HEK293 (cell line): ENCODE results near the gene DNAH8.

ENCODE experiments used
- CTCF ChIA-PET: fragments of 350-600 bp; formaldehyde crosslinking; extraction: SDS; loops from one replicate; lab custom pipeline; 2021; ENCODE audit warnings: antibody characterized with exemption; lab: Yijun Ruan, JAX
- POLR2A ChIA-PET: fragments of 300-600 bp; formaldehyde crosslinking; extraction: SDS; loops from one replicate; lab custom pipeline; 2020; ENCODE audit warnings: antibody characterized with exemption, inconsistent platforms; lab: Yijun Ruan, JAX
- H3K27ac ChIP-seq: fragments of 200-500 bp; sonication (Bioruptor generic); 2 replicates; pipeline ENCODE4 v1.5.1; 2014; ENCODE audit warnings: low read depth, low read length, control low read depth, inconsistent platforms; ENCODE audit errors: extremely low read depth
- H3K36me3 ChIP-seq, 2 experiments: fragments of 200-500 bp in 1 of 2; sonication (Bioruptor generic) in 1 of 2; 1 replicate in 1 of 2; 2 replicates in 1 of 2; pipeline ENCODE4 v1.5.1; 2014 to 2017; ENCODE audit warnings: inconsistent platforms in 2 of 2, low read length in 2 of 2; ENCODE audit not compliant: control insufficient read depth in 2 of 2, insufficient read depth in 1 of 2
- H3K4me1 ChIP-seq: fragments of 200-500 bp; sonication (Bioruptor generic); 2 replicates; pipeline ENCODE4 v1.5.1; 2014; ENCODE audit warnings: mild to moderate bottlenecking, low read length, inconsistent platforms; ENCODE audit not compliant: control insufficient read depth, insufficient read depth
- H3K4me3 ChIP-seq: 2 replicates; pipeline ENCODE4 v1.5.1; 2011; ENCODE audit warnings: low read depth, mild to moderate bottlenecking, control low read depth, low read length, moderate library complexity
- H3K9me3 ChIP-seq: fragments of 200-500 bp; sonication (Bioruptor generic); 2 replicates; pipeline ENCODE4 v1.5.1; 2014; ENCODE audit warnings: low read depth, low read length, inconsistent platforms; ENCODE audit not compliant: control insufficient read depth, insufficient read depth
- INSM2 ChIP-seq: fragments of 450-650 bp; formaldehyde crosslinking; IDR thresholded peaks from 2 replicates; pipeline ENCODE4 v1.5.1; 2016; ENCODE audit warnings: missing biosample characterization, missing genetic modification characterization
- REPIN1 ChIP-seq: fragments of 450-650 bp; formaldehyde crosslinking; IDR thresholded peaks from 2 replicates; pipeline ENCODE4 v1.5.1; 2017; ENCODE audit warnings: missing biosample characterization, missing genetic modification characterization, low read depth
- ZBTB17 ChIP-seq: fragments of 450-650 bp; formaldehyde crosslinking; IDR thresholded peaks from 2 replicates; pipeline ENCODE4 v1.5.1; 2016; ENCODE audit warnings: missing biosample characterization, missing genetic modification characterization
- ZBTB8A ChIP-seq: fragments of 450-650 bp; formaldehyde crosslinking; IDR thresholded peaks from 2 replicates; pipeline ENCODE4 v1.5.1; 2016; ENCODE audit warnings: missing biosample characterization, missing genetic modification characterization
- ZNF157 ChIP-seq: fragments of 450-650 bp; formaldehyde crosslinking; IDR thresholded peaks from 2 replicates; pipeline ENCODE4 v1.5.1; 2016; ENCODE audit warnings: missing biosample characterization, missing genetic modification characterization
- ZNF19 ChIP-seq: fragments of 450-650 bp; formaldehyde crosslinking; IDR thresholded peaks from 2 replicates; pipeline ENCODE4; 2016; ENCODE audit warnings: missing biosample characterization, missing genetic modification characterization, low read depth
- ZNF211 ChIP-seq: fragments of 450-650 bp; formaldehyde crosslinking; IDR thresholded peaks from 2 replicates; pipeline ENCODE4 v1.5.1; 2016; ENCODE audit warnings: low read depth, missing biosample characterization, missing genetic modification characterization
- ZNF335 ChIP-seq: fragments of 450-650 bp; formaldehyde crosslinking; conservative IDR thresholded peaks from 2 replicates; pipeline ENCODE4 v1.5.1; 2016; ENCODE audit warnings: missing biosample characterization, missing genetic modification characterization
- ZNF555 ChIP-seq: fragments of 450-650 bp; formaldehyde crosslinking; conservative IDR thresholded peaks from 2 replicates; pipeline ENCODE4 v1.5.1; 2017; ENCODE audit warnings: missing biosample characterization, mild to moderate bottlenecking, missing genetic modification characterization, inconsistent platforms
- ZNF561 ChIP-seq: fragments of 450-650 bp; IDR thresholded peaks from 2 replicates; pipeline ENCODE4 v1.5.1; 2018; ENCODE audit warnings: missing biosample characterization, missing genetic modification characterization, borderline replicate concordance
- ZNF600 ChIP-seq: fragments of 450-650 bp; formaldehyde crosslinking; IDR thresholded peaks from 2 replicates; pipeline ENCODE4 v1.5.1; 2016; ENCODE audit warnings: missing biosample characterization, missing genetic modification characterization
- ZNF654 ChIP-seq: fragments of 450-650 bp; formaldehyde crosslinking; IDR thresholded peaks from 2 replicates; pipeline ENCODE4 v1.5.1; 2016; ENCODE audit warnings: low read depth, missing biosample characterization, missing genetic modification characterization
- ZNF701 ChIP-seq: fragments of 450-650 bp; formaldehyde crosslinking; IDR thresholded peaks from 2 replicates; pipeline ENCODE4 v1.5.1; 2016; ENCODE audit warnings: missing biosample characterization, missing genetic modification characterization
- ZNF776 ChIP-seq: fragments of 450-650 bp; formaldehyde crosslinking; IDR thresholded peaks from 2 replicates; pipeline ENCODE4 v1.5.0; 2017; ENCODE audit warnings: missing biosample characterization, missing genetic modification characterization, borderline replicate concordance
- ZNF791 ChIP-seq: fragments of 450-650 bp; formaldehyde crosslinking; IDR thresholded peaks from 2 replicates; pipeline ENCODE4 v1.5.1; 2016; ENCODE audit warnings: missing biosample characterization, missing genetic modification characterization
- TF ChIP-seq, protein P1 (sequence below): fragments of 450-650 bp; formaldehyde crosslinking; IDR thresholded peaks from 2 replicates; pipeline ENCODE4 v1.5.1; 2016; ENCODE audit warnings: missing biosample characterization, missing genetic modification characterization
- TF ChIP-seq, protein P2 (sequence below): fragments of 450-650 bp; formaldehyde crosslinking; IDR thresholded peaks from 2 replicates; pipeline ENCODE4; 2016; ENCODE audit warnings: missing biosample characterization, missing genetic modification characterization

DNAH8 gene

DNA sequence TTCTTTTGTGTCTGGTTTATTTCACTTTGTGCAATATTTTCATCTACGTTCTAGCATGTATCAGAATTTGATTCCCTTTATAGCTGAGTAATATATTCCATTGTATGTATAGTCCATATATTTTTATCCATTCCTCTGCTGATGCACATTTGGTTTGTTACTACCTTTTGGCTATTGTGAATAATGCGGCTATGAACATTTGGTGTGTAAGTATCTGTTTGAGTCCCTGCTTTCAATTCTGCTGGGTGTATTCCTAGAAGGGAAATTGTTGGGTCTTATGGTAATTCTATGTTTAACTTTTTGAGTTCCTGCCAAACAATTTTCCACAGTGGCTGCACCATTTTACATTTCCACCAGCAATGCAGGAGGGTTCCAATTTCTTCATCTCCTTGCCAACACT lies 52.4 kb downstream of the DNAH8 start:
- no peak for TF ChIP-seq ZNF791 (tag by site-specific recombination)
- no peak for TF ChIP-seq ZNF600 (tag by site-specific recombination)
- TF ChIP-seq REPIN1 (tag by site-specific recombination): no peak
- TF ChIP-seq, protein P1, sequence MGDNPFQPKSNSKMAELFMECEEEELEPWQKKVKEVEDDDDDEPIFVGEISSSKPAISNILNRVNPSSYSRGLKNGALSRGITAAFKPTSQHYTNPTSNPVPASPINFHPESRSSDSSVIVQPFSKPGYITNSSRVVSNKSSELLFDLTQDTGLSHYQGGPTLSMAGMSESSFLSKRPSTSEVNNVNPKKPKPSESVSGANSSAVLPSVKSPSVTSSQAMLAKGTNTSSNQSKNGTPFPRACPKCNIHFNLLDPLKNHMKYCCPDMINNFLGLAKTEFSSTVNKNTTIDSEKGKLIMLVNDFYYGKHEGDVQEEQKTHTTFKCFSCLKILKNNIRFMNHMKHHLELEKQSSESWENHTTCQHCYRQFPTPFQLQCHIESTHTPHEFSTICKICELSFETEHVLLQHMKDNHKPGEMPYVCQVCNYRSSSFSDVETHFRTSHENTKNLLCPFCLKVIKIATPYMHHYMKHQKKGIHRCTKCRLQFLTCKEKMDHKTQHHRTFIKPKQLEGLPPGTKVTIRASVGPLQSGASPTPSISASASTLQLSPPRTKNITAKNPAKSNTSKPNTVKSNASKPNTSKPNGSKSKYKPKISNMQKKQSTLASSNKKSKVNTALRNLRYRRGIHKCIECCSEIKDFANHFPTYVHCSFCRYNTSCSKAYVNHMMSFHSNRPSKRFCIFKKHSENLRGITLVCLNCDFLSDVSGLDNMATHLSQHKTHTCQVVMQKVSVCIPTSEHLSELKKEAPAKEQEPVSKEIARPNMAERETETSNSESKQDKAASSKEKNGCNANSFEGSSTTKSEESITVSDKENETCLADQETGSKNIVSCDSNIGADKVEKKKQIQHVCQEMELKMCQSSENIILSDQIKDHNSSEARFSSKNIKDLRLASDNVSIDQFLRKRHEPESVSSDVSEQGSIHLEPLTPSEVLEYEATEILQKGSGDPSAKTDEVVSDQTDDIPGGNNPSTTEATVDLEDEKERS (tag by site-specific recombination): no peak
- no peak for TF ChIP-seq ZBTB17 (tag by site-specific recombination)
- TF ChIP-seq ZNF211 (tag by site-specific recombination): no peak
- TF ChIP-seq ZBTB8A (tag by site-specific recombination): no peak
- no peak for TF ChIP-seq INSM2 (tag by site-specific recombination)
- no peak for TF ChIP-seq ZNF19 (tag by site-specific recombination)
- TF ChIP-seq, protein P2, sequence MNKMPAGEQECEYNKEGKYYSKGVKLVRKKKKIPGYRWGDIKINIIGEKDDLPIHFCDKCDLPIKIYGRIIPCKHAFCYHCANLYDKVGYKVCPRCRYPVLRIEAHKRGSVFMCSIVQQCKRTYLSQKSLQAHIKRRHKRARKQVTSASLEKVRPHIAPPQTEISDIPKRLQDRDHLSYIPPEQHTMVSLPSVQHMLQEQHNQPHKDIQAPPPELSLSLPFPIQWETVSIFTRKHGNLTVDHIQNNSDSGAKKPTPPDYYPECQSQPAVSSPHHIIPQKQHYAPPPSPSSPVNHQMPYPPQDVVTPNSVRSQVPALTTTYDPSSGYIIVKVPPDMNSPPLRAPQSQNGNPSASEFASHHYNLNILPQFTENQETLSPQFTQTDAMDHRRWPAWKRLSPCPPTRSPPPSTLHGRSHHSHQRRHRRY (tag by site-specific recombination): no peak
- TF ChIP-seq ZNF157: no peak
- no peak for TF ChIP-seq ZNF776
- TF ChIP-seq ZNF561 (tag by site-specific recombination): no peak
- TF ChIP-seq ZNF701 (tag by site-specific recombination): no peak
- no peak for TF ChIP-seq ZNF654 (tag by site-specific recombination)
- no peak for TF ChIP-seq ZNF555 (tag by site-specific recombination)
- Histone ChIP-seq H3K4me1 (no peaks in the 10 kb centered on the region), H3K4me3 (no peak overlapping the region)

DNA sequence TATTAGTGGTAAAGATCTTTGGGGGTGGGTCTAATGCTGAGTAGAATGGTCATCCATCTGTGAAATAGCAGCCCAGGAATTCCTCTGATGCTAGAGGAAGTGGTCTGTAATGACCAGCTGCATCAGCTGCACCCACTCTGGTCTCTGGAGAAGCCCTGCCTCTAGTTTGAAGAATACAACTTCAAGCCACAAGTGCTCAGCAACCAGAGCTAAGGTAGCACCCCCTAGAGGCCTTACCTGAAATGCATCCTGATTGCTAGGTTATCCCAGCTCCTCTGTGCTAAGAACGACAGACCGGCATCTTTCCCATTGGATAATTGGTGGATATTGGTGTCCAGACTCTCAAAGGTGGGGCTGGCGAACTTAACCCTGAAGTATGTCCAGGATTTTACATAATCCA lies 58.2 kb downstream of the DNAH8 start:
- ChIA-PET POLR2A (no interaction called here), CTCF (interaction anchor here (0.6 to 2.2 kb wide), 22 partner anchors 9 to 889 kb away, joined by 3 to 21 read pairs (median 3); no protein-coding TSS in a partner anchor)
- no peak overlapping the region for H3K4me3 ChIP-seq
- H3K27ac ChIP-seq: no peak overlapping the region
- no peaks in the 10 kb centered on the region for H3K36me3 ChIP-seq
- TF ChIP-seq ZNF654 (tag by site-specific recombination): 0 out of 2 replicates have a peak, but pooled peaks have one; percentile 13
- TF ChIP-seq ZNF335: no peak
- H3K9me3 ChIP-seq: no peaks in the 10 kb centered on the region
- H3K4me1 ChIP-seq: no peaks in the 10 kb centered on the region

More for the DNA sequence above, 52.4 kb downstream of the DNAH8 start:
- ChIA-PET POLR2A (no interaction called here), CTCF (interaction anchor here (0.6 kb wide), 1 partner anchor 213 kb away, joined by 4 read pairs; no protein-coding TSS in a partner anchor)
- Histone ChIP-seq H3K9me3 (no peaks in the 10 kb centered on the region), H3K36me3 (no peaks in the 10 kb centered on the region), H3K27ac (no peak overlapping the region)
